Ishikawa (cell line): ENCODE results near the gene IGFBP7.

Source experiments
- CEBPB ChIP-seq: IDR thresholded peaks from 2 replicates; pipeline ENCODE4 v1.6.1; 2012
- CREB1 ChIP-seq: IDR thresholded peaks from 2 replicates; pipeline ENCODE4 v1.6.1; 2012; ENCODE audit warnings: low read depth
- EGR1 ChIP-seq: IDR thresholded peaks from 2 replicates; pipeline ENCODE4 v1.6.1; 2012
- EP300 ChIP-seq: IDR thresholded peaks from 2 replicates; pipeline ENCODE4 v1.6.1; 2012; ENCODE audit warnings: borderline replicate concordance
- FOXM1 ChIP-seq: IDR thresholded peaks from 2 replicates; pipeline ENCODE4 v1.6.1; 2012; ENCODE audit warnings: low read depth, borderline replicate concordance
- MAX ChIP-seq: IDR thresholded peaks from 2 replicates; pipeline ENCODE4 v1.6.1; 2012
- NFIC ChIP-seq: IDR thresholded peaks from 2 replicates; pipeline ENCODE4 v1.6.1; 2012
- RAD21 ChIP-seq: IDR thresholded peaks from 2 replicates; pipeline ENCODE4 v1.6.1; 2012; ENCODE audit warnings: low read depth
- REST ChIP-seq: IDR thresholded peaks from 2 replicates; pipeline ENCODE4 v1.6.1; 2012; ENCODE audit warnings: low read depth, mild to moderate bottlenecking
- TAF1 ChIP-seq: IDR thresholded peaks from 2 replicates; pipeline ENCODE4 v1.6.1; 2012; ENCODE audit warnings: low read depth, mild to moderate bottlenecking
- TCF12 ChIP-seq: IDR thresholded peaks from 2 replicates; pipeline ENCODE4 v1.6.1; 2012; ENCODE audit warnings: low read depth
- TEAD4 ChIP-seq: IDR thresholded peaks from 2 replicates; pipeline ENCODE4 v1.6.1; 2012
- USF1 ChIP-seq: IDR thresholded peaks from 2 replicates; pipeline ENCODE4 v1.6.1; 2012
- YY1 ChIP-seq: IDR thresholded peaks from 2 replicates; pipeline ENCODE4 v1.6.1; 2012; ENCODE audit warnings: low read depth
- ZBTB7A ChIP-seq: IDR thresholded peaks from 2 replicates; pipeline ENCODE4 v1.6.1; 2012; ENCODE audit warnings: low read depth

Gene IGFBP7

GRCh38 chr4:57144466-57144865 lies 34.3 kb upstream of the IGFBP7 start:
- TF ChIP-seq FOXM1 (no peak), EP300 (no peak), EGR1 (no peak), TEAD4 (no peak), TCF12 (no peak), CREB1 (no peak), RAD21 (no peak), USF1 (no peak), NFIC (no peak), CEBPB (no peak), YY1 (no peak)

GRCh38 chr4:57139783-57140182 lies 29.6 kb upstream of the IGFBP7 start:
- no peak for TF ChIP-seq ZBTB7A

- TF ChIP-seq EGR1 (no peak), MAX (no peak), ZBTB7A (no peak), CREB1 (no peak), REST (no peak), FOXM1 (no peak), TCF12 (no peak), TAF1 (no peak), TEAD4 (no peak), RAD21 (no peak), USF1 (no peak), EP300 (no peak), YY1 (no peak), NFIC (no peak), CEBPB (no peak)
These were observed 27.1 kb upstream of the IGFBP7 start for GRCh38 chr4:57137261-57137660.

- TF ChIP-seq NFIC (no peak), MAX (no peak), CEBPB (no peak), YY1 (no peak), EP300 (no peak), EGR1 (no peak)
These were observed 26.1 kb upstream of the IGFBP7 start for GRCh38 chr4:57136281-57136680.

GRCh38 chr4:57132743-57133137 lies 22.6 kb upstream of the IGFBP7 start:
- TF ChIP-seq REST (no peak), TEAD4 (no peak), EP300 (no peak), RAD21 (no peak), YY1 (no peak), CREB1 (no peak), MAX (no peak), CEBPB (no peak), NFIC (no peak), FOXM1 (no peak), TAF1 (no peak), EGR1 (no peak), ZBTB7A (no peak), TCF12 (no peak), USF1 (no peak)

GRCh38 chr4:57131849-57132742 lies 21.9 kb upstream of the IGFBP7 start:
- no peak for TF ChIP-seq USF1
- TF ChIP-seq CREB1: no peak
- TF ChIP-seq EGR1: no peak
- no peak for TF ChIP-seq YY1
- TF ChIP-seq TCF12: no peak
- TF ChIP-seq TAF1: no peak
- no peak for TF ChIP-seq CEBPB
- TF ChIP-seq NFIC: no peak
- no peak for TF ChIP-seq REST
- no peak for TF ChIP-seq RAD21
- TF ChIP-seq TEAD4: no peak
- no peak for TF ChIP-seq FOXM1
- TF ChIP-seq ZBTB7A: no peak
- no peak for TF ChIP-seq EP300
